A673 (cell line): ENCODE data around the gene ARHGEF1. TPM values are rescaled to one million over a fixed set of nuclear protein-coding genes. Genes with fewer than 3 reads are reported as not detected.

Source experiments
- BruUV-seq: library from RNA; stranded (reverse); fragments of 400-500 nt; replicated peaks from 2 replicates; lab custom pipeline; 2021; lab: Mats Ljungman, UMichigan
- CTCF ChIA-PET: fragments of 300-600 bp; sonication (Branson Sonifier 250); formaldehyde crosslinking; loops from one replicate; lab custom pipeline; 2022; ENCODE audit warnings: antibody characterized with exemption; lab: Charles Lee
- POLR2A ChIA-PET: fragments of 300-600 bp; sonication (Branson Sonifier 250); formaldehyde crosslinking; loops from one replicate; lab custom pipeline; 2022; ENCODE audit warnings: antibody characterized with exemption; ENCODE audit not compliant: low non-redundant PET; lab: Charles Lee
- DNase-seq: peaks from one replicate; pipeline ENCODE4 v3.0.0-alpha.2; 2015; ENCODE audit warnings: low spot score
- H3K27ac ChIP-seq: fragments of 200-600 bp; sonication (generic); 2 replicates; pipeline ENCODE4 v1.5.1; 2016; ENCODE audit warnings: mixed run types, low read depth, mild to moderate bottlenecking, mixed read lengths, antibody characterized with exemption, low read length; ENCODE audit not compliant: poor library complexity, severe bottlenecking
- H3K27me3 ChIP-seq: fragments of 200-600 bp; sonication (generic); replicated peaks from 2 replicates; pipeline ENCODE4 v1.6.1; 2017; ENCODE audit warnings: mixed run types, low read depth, mild to moderate bottlenecking, mixed read lengths, antibody characterized with exemption, low read length; ENCODE audit not compliant: insufficient read depth, poor library complexity
- H3K36me3 ChIP-seq: fragments of 200-600 bp; sonication (generic); 2 replicates; pipeline ENCODE4 v1.6.1; 2016; ENCODE audit warnings: mixed run types, mild to moderate bottlenecking, mixed read lengths, antibody characterized with exemption, low read length; ENCODE audit not compliant: insufficient read depth, poor library complexity, severe bottlenecking
- H3K4me1 ChIP-seq: fragments of 200-600 bp; sonication (generic); 2 replicates; pipeline ENCODE4 v1.6.1; 2017; ENCODE audit warnings: mixed run types, mild to moderate bottlenecking, mixed read lengths, antibody characterized with exemption, low read length; ENCODE audit not compliant: insufficient read depth, poor library complexity, severe bottlenecking
- H3K4me3 ChIP-seq: fragments of 200-600 bp; sonication (generic); 2 replicates; pipeline ENCODE4 v1.5.1; 2016; ENCODE audit warnings: low read depth, mixed run types, mild to moderate bottlenecking, mixed read lengths, low read length; ENCODE audit not compliant: poor library complexity, severe bottlenecking
- H3K9me3 ChIP-seq: fragments of 200-600 bp; sonication (generic); 2 replicates; pipeline ENCODE4 v1.6.1; 2016; ENCODE audit warnings: mixed run types, low read depth, mild to moderate bottlenecking, mixed read lengths, antibody characterized with exemption, low read length; ENCODE audit not compliant: poor library complexity, severe bottlenecking
- EZH2 ChIP-seq: fragments of 200-600 bp; sonication (generic); IDR thresholded peaks from 2 replicates; pipeline ENCODE4 v1.6.1; 2017; ENCODE audit warnings: borderline replicate concordance, low read depth, mild to moderate bottlenecking, mixed read lengths, antibody characterized with exemption, low read length; ENCODE audit not compliant: poor library complexity, severe bottlenecking
- intact Hi-C: fragments of 100-400 bp; cut with micrococcal nuclease; formaldehyde crosslinking; loops from one replicate; pipeline ENCODE4 v1.10.0; 2022; ENCODE audit not compliant: unreplicated experiment
- total RNA-seq: library from RNA; stranded (reverse); gene quantifications from 2 replicates; pipeline ENCODE4 v1.2.3, GENCODE V29; 2021
- TF ChIP-seq, protein P1 (sequence below): fragments of 300-800, 200-600 bp; sonication (generic); conservative IDR thresholded peaks from 2 replicates; pipeline ENCODE4 v1.5.1; 2017; ENCODE audit warnings: low read depth, mild to moderate bottlenecking, antibody characterized with exemption, low read length, moderate library complexity, mixed read lengths

ARHGEF1 gene
- total RNA-seq, 1 experiment from 2014 or later = 164 TPM

DNA sequence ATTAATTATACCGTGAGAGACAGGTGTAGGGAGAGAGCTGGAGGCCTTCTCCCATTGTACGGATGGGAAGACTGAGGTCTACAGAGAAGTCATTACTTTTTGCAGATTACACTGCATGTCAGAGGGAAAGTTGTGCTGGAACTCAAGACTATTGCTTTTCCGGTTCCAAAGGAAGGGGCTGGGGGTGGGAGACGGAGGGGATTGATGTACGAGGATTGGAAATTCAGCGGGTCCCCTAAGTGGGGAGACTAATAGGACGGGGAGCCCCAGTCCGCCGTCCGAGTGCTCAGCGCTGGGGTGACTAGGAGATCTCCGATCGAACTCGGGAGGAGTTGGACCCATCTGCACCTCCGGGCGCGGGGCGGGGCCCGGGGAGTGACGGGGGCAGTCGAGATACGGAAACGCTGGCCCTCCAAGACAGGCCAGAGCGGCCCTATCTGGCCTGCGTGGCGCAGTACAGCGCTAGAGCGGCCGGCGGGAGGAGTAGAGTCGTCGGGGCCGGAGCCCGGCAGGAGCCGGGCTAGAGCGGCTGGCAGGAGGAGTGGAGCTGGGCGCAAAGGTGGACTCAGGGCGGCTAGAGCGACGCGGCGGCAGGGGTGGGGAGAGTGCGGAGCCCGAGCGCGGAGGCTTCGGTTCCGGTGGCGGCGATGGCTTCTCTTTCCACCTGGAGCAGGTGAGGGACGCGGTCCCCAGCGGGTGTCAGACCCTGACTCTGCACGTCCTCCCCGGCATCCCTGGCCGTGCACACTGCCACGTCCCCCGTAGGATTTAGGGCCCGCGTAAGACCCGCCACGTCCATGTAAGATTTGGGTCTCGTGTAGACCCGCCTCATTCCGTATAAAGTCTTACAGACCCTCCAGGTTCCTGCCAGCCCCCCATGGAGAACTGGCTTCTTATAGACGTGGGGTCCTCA lies 1.1 kb downstream of the ARHGEF1 start:
- H3K27ac ChIP-seq = peak overlapping the region; percentile 91
- H3K4me3 ChIP-seq = peak overlapping the region; percentile 84
- TF ChIP-seq, protein P1, sequence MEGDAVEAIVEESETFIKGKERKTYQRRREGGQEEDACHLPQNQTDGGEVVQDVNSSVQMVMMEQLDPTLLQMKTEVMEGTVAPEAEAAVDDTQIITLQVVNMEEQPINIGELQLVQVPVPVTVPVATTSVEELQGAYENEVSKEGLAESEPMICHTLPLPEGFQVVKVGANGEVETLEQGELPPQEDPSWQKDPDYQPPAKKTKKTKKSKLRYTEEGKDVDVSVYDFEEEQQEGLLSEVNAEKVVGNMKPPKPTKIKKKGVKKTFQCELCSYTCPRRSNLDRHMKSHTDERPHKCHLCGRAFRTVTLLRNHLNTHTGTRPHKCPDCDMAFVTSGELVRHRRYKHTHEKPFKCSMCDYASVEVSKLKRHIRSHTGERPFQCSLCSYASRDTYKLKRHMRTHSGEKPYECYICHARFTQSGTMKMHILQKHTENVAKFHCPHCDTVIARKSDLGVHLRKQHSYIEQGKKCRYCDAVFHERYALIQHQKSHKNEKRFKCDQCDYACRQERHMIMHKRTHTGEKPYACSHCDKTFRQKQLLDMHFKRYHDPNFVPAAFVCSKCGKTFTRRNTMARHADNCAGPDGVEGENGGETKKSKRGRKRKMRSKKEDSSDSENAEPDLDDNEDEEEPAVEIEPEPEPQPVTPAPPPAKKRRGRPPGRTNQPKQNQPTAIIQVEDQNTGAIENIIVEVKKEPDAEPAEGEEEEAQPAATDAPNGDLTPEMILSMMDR = no peak
- TF ChIP-seq EZH2 = no peak
- no peaks in the 10 kb centered on the region for H3K27me3 ChIP-seq
- TSS peak; percentile 77 for BruUV-seq
- intact Hi-C loops = loop anchor here (1.0 to 5.0 kb wide), 3 partner anchors 25 to 148 kb away; no protein-coding TSS in a partner anchor
- H3K9me3 ChIP-seq = no peaks in the 10 kb centered on the region
- peak; percentile 99 for DNase-seq
- ChIA-PET CTCF (interaction anchor here (1.0 kb wide), 1 partner anchor 11 kb away, joined by 6 read pairs; no protein-coding TSS in a partner anchor), POLR2A (no interaction called here)
- H3K36me3 ChIP-seq = peaks cover 1% of the 10 kb centered on the region
- H3K4me1 ChIP-seq = peaks cover 65% of the 10 kb centered on the region

DNA sequence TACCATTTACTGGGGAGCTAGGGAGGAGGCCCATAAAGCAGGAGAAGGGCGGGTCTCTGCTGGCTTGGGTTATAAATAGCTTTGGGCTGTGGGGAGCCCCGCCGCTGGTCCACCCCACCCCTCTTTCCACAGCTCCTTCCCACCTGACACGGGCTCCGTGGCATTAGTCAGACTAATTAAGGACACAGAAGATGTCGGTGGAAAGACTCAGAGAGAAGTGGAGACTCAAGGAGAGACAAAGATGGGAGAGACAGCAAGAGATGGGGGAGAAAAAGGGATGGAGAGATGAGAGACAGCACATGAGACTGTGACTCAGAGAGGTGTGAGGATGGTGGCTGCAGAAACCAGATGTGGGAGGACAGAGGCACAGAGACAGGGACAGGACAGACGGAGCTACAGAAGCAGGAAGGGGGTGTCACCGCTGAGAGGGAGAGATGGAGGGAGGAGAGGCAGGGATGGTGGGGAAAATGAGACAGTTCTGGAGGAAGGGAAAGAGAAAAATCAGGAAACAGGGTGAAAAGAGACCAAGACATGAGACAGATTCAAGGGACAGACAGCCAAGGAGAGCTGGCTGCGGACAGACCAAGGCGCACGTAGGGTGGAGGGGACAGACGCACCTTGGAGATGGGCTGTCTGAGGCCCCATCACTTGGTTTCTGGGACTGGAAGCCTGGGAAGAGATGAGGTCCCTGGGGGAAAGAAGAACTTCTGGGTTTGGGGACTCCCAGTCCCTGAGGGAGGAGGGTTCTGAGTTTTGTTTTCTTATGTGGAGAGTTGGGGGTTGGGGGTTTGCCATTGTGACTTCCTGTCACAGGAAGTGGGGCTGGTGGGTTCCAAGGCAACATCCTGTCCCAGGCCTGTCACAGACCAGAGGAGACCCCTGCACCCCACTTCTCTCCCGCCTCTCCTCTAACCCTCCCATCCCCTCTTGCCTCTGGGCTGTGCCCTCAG lies 4.1 kb downstream of the ARHGEF1 start:
- intact Hi-C loops = no loop called here
- peak overlapping the region; percentile 81 for H3K27ac ChIP-seq
- TF ChIP-seq, protein P1 = no peak
- TF ChIP-seq EZH2 = no peak
- no peaks in the 10 kb centered on the region for H3K9me3 ChIP-seq
- peak overlapping the region; percentile 11 for H3K4me3 ChIP-seq
- DNase-seq = peak; percentile 75
- H3K36me3 ChIP-seq = peaks cover 14% of the 10 kb centered on the region
- BruUV-seq = no TSS peak
- ChIA-PET CTCF (interaction anchor here (0.6 kb wide), 1 partner anchor 51 kb away, joined by 5 read pairs; no protein-coding TSS in a partner anchor), POLR2A (no interaction called here)
- no peaks in the 10 kb centered on the region for H3K27me3 ChIP-seq
- peaks cover 41% of the 10 kb centered on the region for H3K4me1 ChIP-seq
